ENCODE measurements around the gene TRMU.

TRMU gene

DNA sequence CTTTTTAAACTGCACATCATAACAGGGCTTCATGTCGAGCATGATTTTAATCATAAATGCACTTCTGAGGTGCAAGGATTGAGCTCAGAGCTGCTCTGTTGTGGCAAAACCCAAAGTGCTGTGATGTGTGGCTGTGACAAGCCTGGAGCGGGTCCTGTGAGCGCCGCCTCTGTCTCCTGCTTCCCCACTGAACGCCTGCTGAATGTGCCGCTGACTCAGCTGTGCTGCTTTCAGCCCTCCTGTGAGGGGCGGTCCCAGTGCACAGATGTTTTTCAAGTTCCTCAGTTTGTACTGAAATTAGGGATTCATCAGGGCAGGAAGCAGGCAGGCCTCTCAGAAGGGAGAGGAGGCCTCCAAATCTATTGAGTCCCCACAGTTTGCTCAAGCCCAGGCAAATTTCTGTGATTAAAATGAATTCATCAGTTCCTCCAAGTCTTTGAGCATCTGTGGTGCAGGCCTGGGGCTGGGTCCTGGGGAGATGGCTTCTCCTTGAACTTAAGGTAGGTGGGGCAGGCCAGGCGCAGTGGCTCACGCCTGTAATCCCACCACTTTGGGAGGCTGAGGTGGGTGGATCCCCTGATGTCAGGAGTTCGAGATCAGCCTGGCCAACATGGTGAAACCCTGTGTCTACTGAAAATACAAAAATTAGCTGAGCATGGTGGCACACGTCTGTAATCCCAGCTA, 41.8 kb upstream of the TRMU start:
- no peak overlapping the region for H3K27ac ChIP-seq
- TF ChIP-seq, protein P1, sequence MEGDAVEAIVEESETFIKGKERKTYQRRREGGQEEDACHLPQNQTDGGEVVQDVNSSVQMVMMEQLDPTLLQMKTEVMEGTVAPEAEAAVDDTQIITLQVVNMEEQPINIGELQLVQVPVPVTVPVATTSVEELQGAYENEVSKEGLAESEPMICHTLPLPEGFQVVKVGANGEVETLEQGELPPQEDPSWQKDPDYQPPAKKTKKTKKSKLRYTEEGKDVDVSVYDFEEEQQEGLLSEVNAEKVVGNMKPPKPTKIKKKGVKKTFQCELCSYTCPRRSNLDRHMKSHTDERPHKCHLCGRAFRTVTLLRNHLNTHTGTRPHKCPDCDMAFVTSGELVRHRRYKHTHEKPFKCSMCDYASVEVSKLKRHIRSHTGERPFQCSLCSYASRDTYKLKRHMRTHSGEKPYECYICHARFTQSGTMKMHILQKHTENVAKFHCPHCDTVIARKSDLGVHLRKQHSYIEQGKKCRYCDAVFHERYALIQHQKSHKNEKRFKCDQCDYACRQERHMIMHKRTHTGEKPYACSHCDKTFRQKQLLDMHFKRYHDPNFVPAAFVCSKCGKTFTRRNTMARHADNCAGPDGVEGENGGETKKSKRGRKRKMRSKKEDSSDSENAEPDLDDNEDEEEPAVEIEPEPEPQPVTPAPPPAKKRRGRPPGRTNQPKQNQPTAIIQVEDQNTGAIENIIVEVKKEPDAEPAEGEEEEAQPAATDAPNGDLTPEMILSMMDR (IDR thresholded peaks at IDR 0.05; ENCODE audit: low read depth, low read length), result no peak
- peaks cover 22% of the 10 kb centered on the region for H3K36me3 ChIP-seq
- H3K9me3 ChIP-seq (ENCODE audit: severe bottlenecking), result no peaks in the 10 kb centered on the region
- no peak overlapping the region for H3K4me3 ChIP-seq (ENCODE audit: low read depth, low read length)
- no peak for DNase-seq
- H3K27me3 ChIP-seq (ENCODE audit: insufficient read depth, low read depth, severe bottlenecking), result no peaks in the 10 kb centered on the region

- no peaks in the 10 kb centered on the region for H3K27me3 ChIP-seq (ENCODE audit: insufficient read depth, low read depth, severe bottlenecking)
- TF ChIP-seq, protein P1 (IDR thresholded peaks at IDR 0.05; ENCODE audit: low read depth, low read length), result no peak
Measured at GRCh38 chr22:46294784-46295183, 40.7 kb upstream of the TRMU start.

GRCh38 chr22:46295277-46295971, 40.1 kb upstream of the TRMU start:
- peak; percentile 19 for DNase-seq

More at GRCh38 chr22:46294784-46295183, 40.7 kb upstream of the TRMU start:
- peaks cover 30% of the 10 kb centered on the region for H3K36me3 ChIP-seq
- no peaks in the 10 kb centered on the region for H3K9me3 ChIP-seq (ENCODE audit: severe bottlenecking)
- H3K27ac ChIP-seq, result no peak overlapping the region
- DNase-seq, result no peak
- no peak overlapping the region for H3K4me3 ChIP-seq (ENCODE audit: low read depth, low read length)

DNA sequence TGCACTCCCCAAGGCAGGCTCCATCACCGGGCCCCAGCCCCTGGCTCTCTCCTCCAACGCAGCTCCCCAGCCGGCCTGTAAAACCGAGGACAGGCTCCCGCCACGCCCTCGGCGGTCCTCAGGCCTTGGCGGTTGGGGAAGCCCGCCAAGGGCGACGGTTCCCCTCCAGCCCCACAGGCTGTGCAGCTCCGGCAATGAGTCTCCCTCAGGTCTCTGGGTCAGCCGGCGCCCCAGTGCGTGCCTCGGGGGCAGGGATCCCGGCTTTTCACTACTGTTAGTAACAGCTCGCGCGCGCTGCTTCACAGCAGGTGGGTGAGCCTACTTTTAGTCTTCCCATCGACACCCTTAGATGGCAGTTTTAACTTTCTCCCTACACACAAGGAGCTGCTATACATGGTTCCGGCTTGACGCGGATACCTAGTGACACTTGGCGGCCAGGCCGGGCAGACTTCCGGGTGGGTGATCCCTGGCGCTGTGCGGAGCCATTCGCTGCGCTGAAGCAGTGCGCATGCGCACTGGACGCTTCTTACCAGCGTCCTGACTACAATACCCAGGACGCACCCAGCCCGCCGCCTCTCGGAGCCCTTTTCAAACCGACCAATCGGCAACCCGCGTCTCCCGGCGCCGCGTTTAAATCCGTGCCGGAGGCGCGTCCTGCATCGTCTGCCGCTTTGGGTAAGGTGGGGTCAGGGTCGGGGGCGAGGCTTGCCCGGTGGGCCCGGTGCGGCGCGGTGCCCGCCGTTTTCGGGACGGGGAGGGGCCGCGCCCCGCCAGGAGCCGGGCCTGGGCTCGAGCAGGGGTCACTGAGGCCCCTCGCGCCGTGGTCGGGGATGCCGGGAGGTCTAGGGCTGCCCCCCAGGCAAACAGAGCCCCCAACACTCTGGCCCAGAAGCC, 39.0 kb upstream of the TRMU start, which contains the start of gene GTSE1:
Gene GTSE1 (plus strand): TSS at position 614 of the 894 bp plus-strand sequence. CDS start 531 bp downstream, outside the sequence.
- peaks cover 45% of the 10 kb centered on the region for H3K36me3 ChIP-seq
- peak; percentile 98 for DNase-seq
- H3K27me3 ChIP-seq (ENCODE audit: insufficient read depth, low read depth, severe bottlenecking), result no peaks in the 10 kb centered on the region
- no peaks in the 10 kb centered on the region for H3K9me3 ChIP-seq (ENCODE audit: severe bottlenecking)
- TF ChIP-seq, protein P1 (IDR thresholded peaks at IDR 0.05; ENCODE audit: low read depth, low read length), result peak; percentile 38; the same call in 1 of the 2 replicates
- H3K4me3 ChIP-seq (ENCODE audit: low read depth, low read length), result peak within 1 kb of the TSS; percentile 82
- H3K27ac ChIP-seq, result peak within 1 kb of the TSS; percentile 85

More at GRCh38 chr22:46295277-46295971, 40.1 kb upstream of the TRMU start:
- Histone ChIP-seq H3K27ac (peak overlapping the region; percentile 85), H3K9me3 (ENCODE audit: severe bottlenecking) (no peaks in the 10 kb centered on the region), H3K27me3 (ENCODE audit: insufficient read depth, low read depth, severe bottlenecking) (no peaks in the 10 kb centered on the region), H3K4me3 (ENCODE audit: low read depth, low read length) (peak overlapping the region; percentile 82), H3K36me3 (peaks cover 36% of the 10 kb centered on the region)
- TF ChIP-seq, protein P1 (IDR thresholded peaks at IDR 0.05; ENCODE audit: low read depth, low read length), result no peak

- H3K36me3 ChIP-seq, result peaks cover 45% of the 10 kb centered on the region
- DNase-seq, result peak; percentile 17
- no peaks in the 10 kb centered on the region for H3K27me3 ChIP-seq (ENCODE audit: insufficient read depth, low read depth, severe bottlenecking)
- H3K4me3 ChIP-seq (ENCODE audit: low read depth, low read length), result peak overlapping the region; percentile 82
- H3K9me3 ChIP-seq (ENCODE audit: severe bottlenecking), result no peaks in the 10 kb centered on the region
- TF ChIP-seq, protein P1 (IDR thresholded peaks at IDR 0.05; ENCODE audit: low read depth, low read length), result no peak
- peak overlapping the region; percentile 85 for H3K27ac ChIP-seq
Measured at GRCh38 chr22:46297151-46297812, 38.2 kb upstream of the TRMU start.

All from WERI-Rb-1 (cell line).